D721Med (cell line): ENCODE results near the gene ARHGAP26.
"Not testable (repeated sequence)": the region's sequence is repeated elsewhere in the genome, so short reads cannot be mapped to it uniquely, and the experiment has no call there.

ENCODE experiments used
- DNase-seq: peaks from one replicate; pipeline ENCODE4 v3.0.0; 2011; ENCODE audit warnings: low spot score; ENCODE audit not compliant: insufficient read length
- FAIRE-seq: peaks from 2 replicates; lab custom pipeline; 2011; peaks lifted over from hg19 to GRCh38; lab: Jason Lieb, UNC
- TF ChIP-seq, protein P1 (sequence below): IDR thresholded peaks from 2 replicates; pipeline ENCODE4 v1.5.1; 2012; ENCODE audit warnings: mild to moderate bottlenecking, control low read depth; ENCODE audit not compliant: insufficient read depth; ENCODE audit errors: missing control alignments

Gene ARHGAP26

GRCh38 chr5:142920849-142921612 lies 150.9 kb downstream of the ARHGAP26 start:
- FAIRE-seq (no peak), DNase-seq (no peak)
- TF ChIP-seq, protein P1, sequence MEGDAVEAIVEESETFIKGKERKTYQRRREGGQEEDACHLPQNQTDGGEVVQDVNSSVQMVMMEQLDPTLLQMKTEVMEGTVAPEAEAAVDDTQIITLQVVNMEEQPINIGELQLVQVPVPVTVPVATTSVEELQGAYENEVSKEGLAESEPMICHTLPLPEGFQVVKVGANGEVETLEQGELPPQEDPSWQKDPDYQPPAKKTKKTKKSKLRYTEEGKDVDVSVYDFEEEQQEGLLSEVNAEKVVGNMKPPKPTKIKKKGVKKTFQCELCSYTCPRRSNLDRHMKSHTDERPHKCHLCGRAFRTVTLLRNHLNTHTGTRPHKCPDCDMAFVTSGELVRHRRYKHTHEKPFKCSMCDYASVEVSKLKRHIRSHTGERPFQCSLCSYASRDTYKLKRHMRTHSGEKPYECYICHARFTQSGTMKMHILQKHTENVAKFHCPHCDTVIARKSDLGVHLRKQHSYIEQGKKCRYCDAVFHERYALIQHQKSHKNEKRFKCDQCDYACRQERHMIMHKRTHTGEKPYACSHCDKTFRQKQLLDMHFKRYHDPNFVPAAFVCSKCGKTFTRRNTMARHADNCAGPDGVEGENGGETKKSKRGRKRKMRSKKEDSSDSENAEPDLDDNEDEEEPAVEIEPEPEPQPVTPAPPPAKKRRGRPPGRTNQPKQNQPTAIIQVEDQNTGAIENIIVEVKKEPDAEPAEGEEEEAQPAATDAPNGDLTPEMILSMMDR, result no peak

GRCh38 chr5:142922223-142922952 lies 152.2 kb downstream of the ARHGAP26 start:
- FAIRE-seq (peak; percentile 93), DNase-seq (no peak)
- TF ChIP-seq, protein P1, result peak; percentile 63

- FAIRE-seq (no peak), DNase-seq (no peak)
- TF ChIP-seq, protein P1, result peak; percentile 53
Observed at GRCh38 chr5:142924135-142924883, 154.1 kb downstream of the ARHGAP26 start.

- DNase-seq (no peak), FAIRE-seq (no peak)
- TF ChIP-seq, protein P1, result no peak
Observed at GRCh38 chr5:142925795-142926194, 155.6 kb downstream of the ARHGAP26 start.

GRCh38 chr5:142926549-142926948 lies 156.4 kb downstream of the ARHGAP26 start:
- DNase-seq (no peak), FAIRE-seq (no peak)
- TF ChIP-seq, protein P1, result no peak

- FAIRE-seq, result not testable (repeated sequence)
Observed at GRCh38 chr5:142928999-142929398, 158.8 kb downstream of the ARHGAP26 start.

DNA sequence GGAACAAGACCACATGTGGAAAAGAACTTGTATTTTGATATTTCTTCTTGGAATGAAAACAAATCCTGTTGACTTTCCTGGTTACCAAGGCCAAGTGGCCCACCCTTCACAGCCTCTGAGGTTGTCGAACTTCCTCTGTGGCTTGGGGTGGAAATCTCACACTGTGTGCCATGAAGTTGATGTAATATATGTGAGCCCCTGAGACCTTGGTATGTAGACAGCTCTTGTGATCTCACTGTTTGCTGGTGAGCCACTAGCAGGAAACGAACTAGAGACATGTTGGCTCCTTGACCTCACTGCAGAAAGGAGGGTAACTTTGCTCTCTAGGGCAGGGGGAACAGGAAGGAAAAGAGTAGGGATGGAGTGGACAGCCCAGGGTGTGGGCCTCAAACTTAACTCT lies 159.4 kb downstream of the ARHGAP26 start:
- no peak for FAIRE-seq
- DNase-seq, result no peak
- TF ChIP-seq, protein P1, result no peak

More at GRCh38 chr5:142928999-142929398, 158.8 kb downstream of the ARHGAP26 start:
- DNase-seq, result not testable (repeated sequence)
